AG09309 (cell line): Measurements from ENCODE around the gene CRADD.

Experiments
- DNase-seq: peaks from one replicate; pipeline ENCODE4 v3.0.0-alpha.2; 2010; ENCODE audit warnings: low read depth
- H3K4me3 ChIP-seq: 2 replicates; pipeline ENCODE4 v1.5.1; 2011; ENCODE audit warnings: mild to moderate bottlenecking, low read depth, low read length, moderate library complexity; ENCODE audit not compliant: control insufficient read depth
- CTCF ChIP-seq: IDR thresholded peaks from 2 replicates; pipeline ENCODE4 v1.5.1; 2011; ENCODE audit warnings: mild to moderate bottlenecking, low read depth, low read length, inconsistent platforms; ENCODE audit not compliant: insufficient read depth, control insufficient read depth; ENCODE audit errors: missing control alignments

The CRADD gene

GRCh38 chr12:93848523-93849101 is 171.4 kb downstream of the CRADD start:
- no peak for TF ChIP-seq CTCF
- no peak overlapping the region for H3K4me3 ChIP-seq
- no peak for DNase-seq

GRCh38 chr12:93849946-93850345 is 172.8 kb downstream of the CRADD start:
- H3K4me3 ChIP-seq: no peak overlapping the region
- no peak for DNase-seq
- TF ChIP-seq CTCF: no peak

GRCh38 chr12:93850481-93851256 is 173.5 kb downstream of the CRADD start:
- no peak overlapping the region for H3K4me3 ChIP-seq
- no peak for DNase-seq
- no peak for TF ChIP-seq CTCF

- no peak for TF ChIP-seq CTCF
- no peak for DNase-seq
- H3K4me3 ChIP-seq: no peak overlapping the region
Observed at GRCh38 chr12:93851257-93851671, 174.1 kb downstream of the CRADD start.

GRCh38 chr12:93852173-93852591 is 175.0 kb downstream of the CRADD start:
- H3K4me3 ChIP-seq: no peak overlapping the region
- DNase-seq: no peak
- no peak for TF ChIP-seq CTCF

GRCh38 chr12:93853698-93854478 is 176.7 kb downstream of the CRADD start:
- TF ChIP-seq CTCF: no peak
- no peak overlapping the region for H3K4me3 ChIP-seq
- DNase-seq: no peak
